ENCODE results near the gene HP1BP3.

HP1BP3 gene

GRCh38 chr1:20711285-20712214 lies 75.6 kb downstream of the HP1BP3 start:
- no peak for DNase-seq (ENCODE audit: low read depth)

GRCh38 chr1:20710469-20711284 lies 76.4 kb downstream of the HP1BP3 start:
- no peak for DNase-seq (ENCODE audit: low read depth)

- no peak for DNase-seq (ENCODE audit: low read depth)
Observed at GRCh38 chr1:20709868-20710267, 77.2 kb downstream of the HP1BP3 start.

GRCh38 chr1:20708891-20709290 lies 78.2 kb downstream of the HP1BP3 start:
- DNase-seq (ENCODE audit: low read depth) = no peak

GRCh38 chr1:20708057-20708456 lies 79.0 kb downstream of the HP1BP3 start:
- no peak for DNase-seq (ENCODE audit: low read depth)

GRCh38 chr1:20706841-20707240 lies 80.3 kb downstream of the HP1BP3 start:
- DNase-seq (ENCODE audit: low read depth) = no peak

GRCh38 chr1:20705203-20705755 lies 81.8 kb downstream of the HP1BP3 start:
- no peak for DNase-seq (ENCODE audit: low read depth)

- no peak for DNase-seq (ENCODE audit: low read depth)
Observed at GRCh38 chr1:20704390-20705202, 82.5 kb downstream of the HP1BP3 start.

- no peak for DNase-seq (ENCODE audit: low read depth)
Observed at GRCh38 chr1:20703124-20703756, 83.9 kb downstream of the HP1BP3 start.

GRCh38 chr1:20702416-20702815 lies 84.7 kb downstream of the HP1BP3 start:
- DNase-seq (ENCODE audit: low read depth) = no peak

- DNase-seq (ENCODE audit: low read depth) = no peak
Observed at GRCh38 chr1:20701847-20702246, 85.3 kb downstream of the HP1BP3 start.

- no peak for DNase-seq (ENCODE audit: low read depth)
Observed at GRCh38 chr1:20701446-20701845, 85.7 kb downstream of the HP1BP3 start.

GRCh38 chr1:20700636-20701215 lies 86.4 kb downstream of the HP1BP3 start:
- DNase-seq (ENCODE audit: low read depth) = no peak

- no peak for DNase-seq (ENCODE audit: low read depth)
Observed at GRCh38 chr1:20699558-20699957, 87.5 kb downstream of the HP1BP3 start.

- DNase-seq (ENCODE audit: low read depth) = peak; percentile 54
Observed at GRCh38 chr1:20698195-20698910, 88.8 kb downstream of the HP1BP3 start.

GRCh38 chr1:20697563-20697962 lies 89.5 kb downstream of the HP1BP3 start:
- DNase-seq (ENCODE audit: low read depth) = no peak

- peak; percentile 56 for DNase-seq (ENCODE audit: low read depth)
Observed at GRCh38 chr1:20696397-20697333, 90.4 kb downstream of the HP1BP3 start.

- DNase-seq (ENCODE audit: low read depth) = no peak
Observed at GRCh38 chr1:20695515-20695914, 91.6 kb downstream of the HP1BP3 start.

- no peak for DNase-seq (ENCODE audit: low read depth)
Observed at GRCh38 chr1:20693623-20694022, 93.5 kb downstream of the HP1BP3 start.

All from non-pigmented ciliary epithelial cell (primary cell).